GM23338 (cell line): ENCODE data around the gene TAOK1. TPM values are rescaled to one million over a fixed set of nuclear protein-coding genes. Genes with fewer than 3 reads are reported as not detected.
A peak's percentile ranks its signal among the peaks of the same experiment; 100 is the strongest.

ENCODE experiments used
- ATAC-seq: fragments of 200-7000 bp; cut with Tn5 transposase; 3 replicates; pipeline ENCODE4 v1.9.1; 2020
- DNase-seq: peaks from one replicate; pipeline ENCODE4 v3.0.0-alpha.2; 2015; ENCODE audit warnings: low spot score
- H2AFZ ChIP-seq: fragments of 200-600 bp; sonication (generic); 2 replicates; pipeline ENCODE4 v1.8.0; 2016; ENCODE audit warnings: antibody characterized with exemption, mild to moderate bottlenecking, moderate library complexity
- H3F3A ChIP-seq: fragments of 200-600 bp; sonication (generic); replicated peaks from 2 replicates; pipeline ENCODE4 v1.8.0; 2017; ENCODE audit warnings: antibody characterized with exemption, mixed run types, low read depth
- H3K27ac ChIP-seq: fragments of 200-600 bp; sonication (generic); 2 replicates; pipeline ENCODE4 v1.6.1; 2016; ENCODE audit warnings: low read depth
- H3K27me3 ChIP-seq: fragments of 200-600 bp; sonication (generic); 2 replicates; pipeline ENCODE4 v1.8.0; 2016; ENCODE audit warnings: mild to moderate bottlenecking, mixed run types, moderate library complexity; ENCODE audit not compliant: insufficient read depth
- H3K36me3 ChIP-seq: fragments of 200-600 bp; sonication (generic); 2 replicates; pipeline ENCODE4 v1.8.0; 2016; ENCODE audit warnings: mild to moderate bottlenecking; ENCODE audit not compliant: insufficient read depth
- H3K4me1 ChIP-seq: fragments of 200-600 bp; sonication (generic); 2 replicates; pipeline ENCODE4 v1.8.0; 2016; ENCODE audit warnings: mild to moderate bottlenecking, moderate library complexity; ENCODE audit not compliant: insufficient read depth
- H3K4me2 ChIP-seq: fragments of 200-600 bp; sonication (generic); 2 replicates; pipeline ENCODE4 v1.7.1; 2017; ENCODE audit warnings: mixed run types
- H3K4me3 ChIP-seq: fragments of 200-600 bp; sonication (generic); 2 replicates; pipeline ENCODE4 v1.6.1; 2016; ENCODE audit warnings: mixed run types
- H3K79me2 ChIP-seq: fragments of 200-600 bp; sonication (generic); replicated peaks from 2 replicates; pipeline ENCODE4 v1.8.0; 2017; ENCODE audit warnings: mild to moderate bottlenecking; ENCODE audit not compliant: insufficient read depth
- H3K9me2 ChIP-seq: fragments of 200-600 bp; sonication (generic); 2 replicates; pipeline ENCODE4 v1.8.0; 2017; ENCODE audit not compliant: insufficient read depth
- H4K20me1 ChIP-seq: fragments of 200-600 bp; sonication (generic); replicated peaks from 2 replicates; pipeline ENCODE4 v1.8.0; 2017; ENCODE audit warnings: mild to moderate bottlenecking; ENCODE audit not compliant: insufficient read depth
- H3K27ac Mint-ChIP-seq: 2 replicates; pipeline ENCODE4 v1.8.0; 2020; ENCODE audit warnings: inconsistent platforms, mild to moderate bottlenecking, moderate library complexity, mixed read lengths
- H3K27me3 Mint-ChIP-seq: 3 replicates; pipeline ENCODE4 v1.8.0; 2022; ENCODE audit warnings: low read depth, mild to moderate bottlenecking, moderate library complexity, mixed read lengths, inconsistent platforms; ENCODE audit not compliant: insufficient read depth, poor library complexity
- H3K36me3 Mint-ChIP-seq: 3 replicates; pipeline ENCODE4 v1.8.0; 2021; ENCODE audit warnings: low read depth, mild to moderate bottlenecking, inconsistent platforms, moderate library complexity, mixed read lengths
- H3K4me1 Mint-ChIP-seq: 3 replicates; pipeline ENCODE4 v1.8.0; 2020; ENCODE audit warnings: mild to moderate bottlenecking, inconsistent platforms, mixed read lengths
- H3K4me3 Mint-ChIP-seq: 3 replicates; pipeline ENCODE4 v1.8.0; 2021; ENCODE audit warnings: moderate library complexity, mild to moderate bottlenecking, inconsistent platforms, mixed read lengths
- H3K9me3 Mint-ChIP-seq: 3 replicates; pipeline ENCODE4 v1.8.0; 2020; ENCODE audit warnings: moderate library complexity, mild to moderate bottlenecking, inconsistent platforms, mixed read lengths
- CREB1 ChIP-seq: fragments of 250-450 bp; sonication (Bioruptor Pico); IDR thresholded peaks from 2 replicates; pipeline ENCODE4 v1.5.0; 2020; ENCODE audit warnings: low read depth, mild to moderate bottlenecking, moderate library complexity
- EZH2 ChIP-seq: fragments of 200-600 bp; sonication (generic); IDR thresholded peaks from one replicate; pipeline ENCODE4 v1.8.0; 2017; ENCODE audit warnings: antibody characterized with exemption, mild to moderate bottlenecking, low read depth; ENCODE audit not compliant: unreplicated experiment
- EZH2phosphoT487 ChIP-seq: fragments of 200-600 bp; sonication (generic); IDR thresholded peaks from one replicate; pipeline ENCODE4 v1.8.1; 2018; ENCODE audit warnings: antibody characterized with exemption; ENCODE audit not compliant: unreplicated experiment
- NANOG ChIP-seq: IDR thresholded peaks from 2 replicates; pipeline ENCODE4 v1.6.1; 2016; ENCODE audit warnings: antibody characterized with exemption, borderline replicate concordance
- POLR2AphosphoS5 ChIP-seq: IDR thresholded peaks from 2 replicates; pipeline ENCODE4 v1.6.1; 2016; ENCODE audit warnings: antibody characterized with exemption, low read depth
- STAT1 ChIP-seq: IDR thresholded peaks from one replicate; pipeline ENCODE4 v1.6.1; 2016; ENCODE audit warnings: antibody characterized with exemption; ENCODE audit not compliant: unreplicated experiment
- ZNF114 ChIP-seq: fragments of 250-450 bp; sonication (Bioruptor Pico); IDR thresholded peaks from 2 replicates; pipeline ENCODE4 v1.5.0; 2020; ENCODE audit warnings: mild to moderate bottlenecking, moderate library complexity
- ZNF331 ChIP-seq: fragments of 250-450 bp; sonication (Bioruptor Pico); IDR thresholded peaks from 2 replicates; pipeline ENCODE4 v1.5.0; 2020; ENCODE audit warnings: low read depth, mild to moderate bottlenecking, moderate library complexity
- ZNF462 ChIP-seq: fragments of 250-450 bp; sonication (Bioruptor Pico); IDR thresholded peaks from 2 replicates; pipeline ENCODE4 v1.5.0; 2020; ENCODE audit warnings: mild to moderate bottlenecking, moderate library complexity
- polyA plus RNA-seq: library from polyadenylated mRNA; unstranded; fragments of >200 nt; fragmentation: Nextera tagmentation; extraction: Ambion mirVana; gene quantifications from 2 replicates; pipeline ENCODE4 v1.2.1, GENCODE V29; 2016
- total RNA-seq: library from RNA; depleted of rRNA; stranded (reverse); fragments of >200 nt; shearing (Covaris generic); gene quantifications from 2 replicates; pipeline ENCODE4 v1.2.3, GENCODE V29; 2014
- TF ChIP-seq, protein P1 (sequence below): IDR thresholded peaks from 2 replicates; pipeline ENCODE4 v1.6.1; 2016; ENCODE audit warnings: antibody characterized with exemption
- TF ChIP-seq, protein P2 (sequence below): IDR thresholded peaks from one replicate; pipeline ENCODE4 v1.6.1; 2018; ENCODE audit warnings: antibody characterized with exemption; ENCODE audit not compliant: unreplicated experiment

The TAOK1 gene
- total and polyA plus RNA-seq, 2 experiments from 2014 or later = 19.4 to 69.8 TPM

DNA sequence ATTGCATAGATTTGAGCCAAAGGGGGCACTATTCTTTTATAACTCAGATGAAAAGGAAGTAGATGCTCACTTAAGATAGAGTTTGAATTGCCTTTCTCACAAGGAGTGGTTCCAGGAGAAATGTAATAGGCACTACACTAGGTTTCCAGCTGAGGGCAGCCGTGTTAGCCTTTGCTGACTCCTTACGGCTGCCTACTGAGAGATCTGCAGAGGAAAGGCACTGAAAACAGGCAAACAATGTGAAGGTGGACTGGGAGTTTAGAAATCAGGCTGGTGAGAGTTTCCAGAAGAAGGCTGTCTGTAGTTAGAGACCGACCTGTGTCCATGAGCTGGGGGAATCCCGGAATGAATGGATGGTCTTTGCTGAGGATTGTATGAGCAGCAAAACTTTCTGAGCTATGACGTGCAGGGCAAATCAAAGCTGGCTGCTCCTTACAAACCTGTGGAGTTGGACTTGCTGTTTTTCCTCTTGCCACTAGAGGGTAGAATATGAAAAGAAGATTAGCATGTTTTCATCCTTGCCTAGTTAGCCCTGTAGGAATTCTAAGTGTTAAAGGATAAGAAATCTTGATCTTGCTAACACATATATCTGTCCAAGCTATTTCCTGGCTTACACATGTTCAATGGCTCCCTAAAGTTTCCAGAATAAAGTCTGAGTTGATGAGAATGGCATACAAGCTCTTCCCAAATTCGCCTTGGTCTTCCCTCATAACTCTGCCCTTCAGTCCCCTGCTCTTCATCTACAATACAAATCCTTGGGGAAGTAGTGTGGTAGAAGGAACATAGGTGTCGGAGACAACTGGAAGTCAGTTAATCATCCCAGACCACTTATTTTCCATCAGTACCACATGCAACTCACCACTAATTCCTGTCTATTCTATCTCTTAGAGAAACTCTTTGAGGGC, 20.1 kb upstream of the TAOK1 start (continued):
- TF ChIP-seq, protein P1, sequence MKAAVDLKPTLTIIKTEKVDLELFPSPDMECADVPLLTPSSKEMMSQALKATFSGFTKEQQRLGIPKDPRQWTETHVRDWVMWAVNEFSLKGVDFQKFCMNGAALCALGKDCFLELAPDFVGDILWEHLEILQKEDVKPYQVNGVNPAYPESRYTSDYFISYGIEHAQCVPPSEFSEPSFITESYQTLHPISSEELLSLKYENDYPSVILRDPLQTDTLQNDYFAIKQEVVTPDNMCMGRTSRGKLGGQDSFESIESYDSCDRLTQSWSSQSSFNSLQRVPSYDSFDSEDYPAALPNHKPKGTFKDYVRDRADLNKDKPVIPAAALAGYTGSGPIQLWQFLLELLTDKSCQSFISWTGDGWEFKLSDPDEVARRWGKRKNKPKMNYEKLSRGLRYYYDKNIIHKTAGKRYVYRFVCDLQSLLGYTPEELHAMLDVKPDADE = no peak
- TF ChIP-seq EZH2phosphoT487 = no peak

DNA sequence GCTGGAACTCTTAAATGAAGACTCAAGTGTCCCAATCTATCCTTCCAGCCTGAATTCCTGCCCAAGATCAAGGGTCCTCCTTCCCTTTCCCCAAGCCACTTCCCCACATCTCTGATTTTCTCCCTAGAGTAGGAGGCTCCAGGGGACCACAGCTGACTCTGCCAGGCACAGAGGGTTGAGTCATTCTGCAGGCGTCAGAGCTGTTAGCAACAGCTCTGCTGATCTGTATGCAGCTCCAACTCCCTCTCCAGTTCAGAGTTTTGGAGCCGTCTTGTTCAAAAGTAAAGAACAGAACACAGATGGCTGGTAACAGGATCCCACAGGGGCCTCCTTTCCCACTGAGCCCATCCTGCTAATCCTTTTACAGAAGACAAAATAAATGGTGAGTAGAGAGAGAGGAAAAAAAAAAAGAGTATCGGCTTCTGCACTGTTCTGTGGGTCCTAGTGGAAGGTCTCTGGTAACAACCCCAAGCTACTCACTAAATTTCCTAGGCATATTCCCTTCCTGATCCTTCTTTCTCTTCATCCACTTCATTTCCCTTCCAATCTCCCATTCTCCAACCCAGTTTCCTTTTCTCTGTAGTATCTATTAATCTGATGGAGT, 13.4 kb upstream of the TAOK1 start:
- H4K20me1 ChIP-seq = no peaks in the 10 kb centered on the region
- 0 out of 2 replicates have a peak, but pooled peaks cover 4% of the 10 kb centered on the region for H3F3A ChIP-seq
- H3K4me3 ChIP-seq = no peak overlapping the region
- H2AFZ ChIP-seq = 0 out of 2 replicates have a peak overlapping the region, but pooled peaks have one; percentile 61
- H3K27ac Mint-ChIP-seq = 0 out of 2 replicates have a peak overlapping the region, but pooled peaks have one; percentile 12
- ATAC-seq (peak; percentile 78), DNase-seq (peak; percentile 16)
- H3K4me2 ChIP-seq = no peak overlapping the region
- no peak overlapping the region for H3K27ac ChIP-seq
- H3K4me1 Mint-ChIP-seq = peaks cover 30% of the 10 kb centered on the region
- peaks cover 8% of the 10 kb centered on the region for H3K27me3 Mint-ChIP-seq
- H3K27me3 ChIP-seq = no peaks in the 10 kb centered on the region
- H3K4me1 ChIP-seq = peaks cover 18% of the 10 kb centered on the region
- no peaks in the 10 kb centered on the region for H3K36me3 ChIP-seq
- no peak overlapping the region for H3K4me3 Mint-ChIP-seq
- H3K79me2 ChIP-seq = no peaks in the 10 kb centered on the region
- H3K36me3 Mint-ChIP-seq = no peaks in the 10 kb centered on the region
- no peaks in the 10 kb centered on the region for H3K9me3 Mint-ChIP-seq
- H3K9me2 ChIP-seq = no peaks in the 10 kb centered on the region
- TF ChIP-seq EZH2 = no peak
- no peak for TF ChIP-seq ZNF114 (CRISPR knock-in tag)
- no peak for TF ChIP-seq ZNF462 (CRISPR knock-in tag)
- TF ChIP-seq POLR2AphosphoS5 = no peak
- TF ChIP-seq STAT1 = no peak
- no peak for TF ChIP-seq EZH2phosphoT487
- no peak for TF ChIP-seq CREB1 (CRISPR knock-in tag)
- no peak for TF ChIP-seq NANOG
- no peak for TF ChIP-seq ZNF331 (CRISPR knock-in tag)
- TF ChIP-seq, protein P2, sequence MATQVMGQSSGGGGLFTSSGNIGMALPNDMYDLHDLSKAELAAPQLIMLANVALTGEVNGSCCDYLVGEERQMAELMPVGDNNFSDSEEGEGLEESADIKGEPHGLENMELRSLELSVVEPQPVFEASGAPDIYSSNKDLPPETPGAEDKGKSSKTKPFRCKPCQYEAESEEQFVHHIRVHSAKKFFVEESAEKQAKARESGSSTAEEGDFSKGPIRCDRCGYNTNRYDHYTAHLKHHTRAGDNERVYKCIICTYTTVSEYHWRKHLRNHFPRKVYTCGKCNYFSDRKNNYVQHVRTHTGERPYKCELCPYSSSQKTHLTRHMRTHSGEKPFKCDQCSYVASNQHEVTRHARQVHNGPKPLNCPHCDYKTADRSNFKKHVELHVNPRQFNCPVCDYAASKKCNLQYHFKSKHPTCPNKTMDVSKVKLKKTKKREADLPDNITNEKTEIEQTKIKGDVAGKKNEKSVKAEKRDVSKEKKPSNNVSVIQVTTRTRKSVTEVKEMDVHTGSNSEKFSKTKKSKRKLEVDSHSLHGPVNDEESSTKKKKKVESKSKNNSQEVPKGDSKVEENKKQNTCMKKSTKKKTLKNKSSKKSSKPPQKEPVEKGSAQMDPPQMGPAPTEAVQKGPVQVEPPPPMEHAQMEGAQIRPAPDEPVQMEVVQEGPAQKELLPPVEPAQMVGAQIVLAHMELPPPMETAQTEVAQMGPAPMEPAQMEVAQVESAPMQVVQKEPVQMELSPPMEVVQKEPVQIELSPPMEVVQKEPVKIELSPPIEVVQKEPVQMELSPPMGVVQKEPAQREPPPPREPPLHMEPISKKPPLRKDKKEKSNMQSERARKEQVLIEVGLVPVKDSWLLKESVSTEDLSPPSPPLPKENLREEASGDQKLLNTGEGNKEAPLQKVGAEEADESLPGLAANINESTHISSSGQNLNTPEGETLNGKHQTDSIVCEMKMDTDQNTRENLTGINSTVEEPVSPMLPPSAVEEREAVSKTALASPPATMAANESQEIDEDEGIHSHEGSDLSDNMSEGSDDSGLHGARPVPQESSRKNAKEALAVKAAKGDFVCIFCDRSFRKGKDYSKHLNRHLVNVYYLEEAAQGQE = no peak
